Measurements from ENCODE around the gene PSG6.
"Not testable (repeated sequence)": the region's sequence is repeated elsewhere in the genome, so short reads cannot be mapped to it uniquely, and the experiment has no call there.

GRCh38 chr19:42854745-42855144 is 62.9 kb downstream of the PSG6 start:
- not testable (repeated sequence) for TF ChIP-seq POLR2A (IDR thresholded peaks at IDR 0.05; ENCODE audit: low read depth, low read length); MAZ (IDR thresholded peaks at IDR 0.05; ENCODE audit: borderline replicate concordance, low read depth, low read length); MXI1 (IDR thresholded peaks at IDR 0.05; ENCODE audit: borderline replicate concordance, low read depth, low read length)
- TF ChIP-seq, protein P1, sequence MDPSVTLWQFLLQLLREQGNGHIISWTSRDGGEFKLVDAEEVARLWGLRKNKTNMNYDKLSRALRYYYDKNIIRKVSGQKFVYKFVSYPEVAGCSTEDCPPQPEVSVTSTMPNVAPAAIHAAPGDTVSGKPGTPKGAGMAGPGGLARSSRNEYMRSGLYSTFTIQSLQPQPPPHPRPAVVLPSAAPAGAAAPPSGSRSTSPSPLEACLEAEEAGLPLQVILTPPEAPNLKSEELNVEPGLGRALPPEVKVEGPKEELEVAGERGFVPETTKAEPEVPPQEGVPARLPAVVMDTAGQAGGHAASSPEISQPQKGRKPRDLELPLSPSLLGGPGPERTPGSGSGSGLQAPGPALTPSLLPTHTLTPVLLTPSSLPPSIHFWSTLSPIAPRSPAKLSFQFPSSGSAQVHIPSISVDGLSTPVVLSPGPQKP (IDR thresholded peaks at IDR 0.05; ENCODE audit: borderline replicate concordance, low read depth, low read length) = not testable (repeated sequence)
- TF ChIP-seq, protein P2, sequence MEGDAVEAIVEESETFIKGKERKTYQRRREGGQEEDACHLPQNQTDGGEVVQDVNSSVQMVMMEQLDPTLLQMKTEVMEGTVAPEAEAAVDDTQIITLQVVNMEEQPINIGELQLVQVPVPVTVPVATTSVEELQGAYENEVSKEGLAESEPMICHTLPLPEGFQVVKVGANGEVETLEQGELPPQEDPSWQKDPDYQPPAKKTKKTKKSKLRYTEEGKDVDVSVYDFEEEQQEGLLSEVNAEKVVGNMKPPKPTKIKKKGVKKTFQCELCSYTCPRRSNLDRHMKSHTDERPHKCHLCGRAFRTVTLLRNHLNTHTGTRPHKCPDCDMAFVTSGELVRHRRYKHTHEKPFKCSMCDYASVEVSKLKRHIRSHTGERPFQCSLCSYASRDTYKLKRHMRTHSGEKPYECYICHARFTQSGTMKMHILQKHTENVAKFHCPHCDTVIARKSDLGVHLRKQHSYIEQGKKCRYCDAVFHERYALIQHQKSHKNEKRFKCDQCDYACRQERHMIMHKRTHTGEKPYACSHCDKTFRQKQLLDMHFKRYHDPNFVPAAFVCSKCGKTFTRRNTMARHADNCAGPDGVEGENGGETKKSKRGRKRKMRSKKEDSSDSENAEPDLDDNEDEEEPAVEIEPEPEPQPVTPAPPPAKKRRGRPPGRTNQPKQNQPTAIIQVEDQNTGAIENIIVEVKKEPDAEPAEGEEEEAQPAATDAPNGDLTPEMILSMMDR (conservative IDR thresholded peaks at IDR 0.05; ENCODE audit: low read depth, low read length) = not testable (repeated sequence)

Measured in IMR-90 (cell line).